Lower leg skin (tissue), 3 donors: ENCODE results near the gene OR6V1.

Experiments
- POLR2A ChIP-seq, 2 donors: fragments of 450-650 bp; IDR thresholded peaks; one replicate each; pipeline ENCODE4 v1.6.1; 2016 to 2017; ENCODE audit warnings: antibody characterized with exemption in 2 of 2, mild to moderate bottlenecking in 1 of 2, moderate library complexity in 1 of 2
- TF ChIP-seq, protein P1 (sequence below), 3 donors: fragments of 450-650 bp; IDR thresholded peaks; one replicate each; pipeline ENCODE4 v1.5.1; 2016; ENCODE audit warnings: antibody characterized with exemption in 3 of 3, mild to moderate bottlenecking in 3 of 3, moderate library complexity in 2 of 3

DNA sequence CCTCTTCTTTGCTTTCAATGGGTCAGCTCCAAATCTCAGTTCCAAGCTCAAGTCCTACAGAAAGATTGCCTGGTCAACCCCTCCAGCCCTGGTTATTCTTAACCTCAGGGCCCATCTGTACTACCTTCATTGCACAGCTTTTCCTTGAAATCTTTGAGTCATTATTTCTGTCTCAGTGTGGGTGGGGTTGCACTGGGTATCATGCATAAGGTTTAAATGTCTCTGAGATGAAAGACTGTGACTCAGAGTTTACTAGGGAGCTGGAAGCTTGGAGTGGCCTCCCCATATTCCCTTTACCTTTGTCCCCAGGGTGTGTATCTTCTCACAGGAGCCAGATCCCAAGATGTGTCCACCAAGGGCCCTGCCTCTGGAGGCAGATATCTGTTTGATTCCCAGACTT is 3.3 kb upstream of the OR6V1 start:
- TF ChIP-seq POLR2A (IDR thresholded peaks at IDR 0.05), result no peak
- TF ChIP-seq, protein P1, sequence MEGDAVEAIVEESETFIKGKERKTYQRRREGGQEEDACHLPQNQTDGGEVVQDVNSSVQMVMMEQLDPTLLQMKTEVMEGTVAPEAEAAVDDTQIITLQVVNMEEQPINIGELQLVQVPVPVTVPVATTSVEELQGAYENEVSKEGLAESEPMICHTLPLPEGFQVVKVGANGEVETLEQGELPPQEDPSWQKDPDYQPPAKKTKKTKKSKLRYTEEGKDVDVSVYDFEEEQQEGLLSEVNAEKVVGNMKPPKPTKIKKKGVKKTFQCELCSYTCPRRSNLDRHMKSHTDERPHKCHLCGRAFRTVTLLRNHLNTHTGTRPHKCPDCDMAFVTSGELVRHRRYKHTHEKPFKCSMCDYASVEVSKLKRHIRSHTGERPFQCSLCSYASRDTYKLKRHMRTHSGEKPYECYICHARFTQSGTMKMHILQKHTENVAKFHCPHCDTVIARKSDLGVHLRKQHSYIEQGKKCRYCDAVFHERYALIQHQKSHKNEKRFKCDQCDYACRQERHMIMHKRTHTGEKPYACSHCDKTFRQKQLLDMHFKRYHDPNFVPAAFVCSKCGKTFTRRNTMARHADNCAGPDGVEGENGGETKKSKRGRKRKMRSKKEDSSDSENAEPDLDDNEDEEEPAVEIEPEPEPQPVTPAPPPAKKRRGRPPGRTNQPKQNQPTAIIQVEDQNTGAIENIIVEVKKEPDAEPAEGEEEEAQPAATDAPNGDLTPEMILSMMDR (IDR thresholded peaks at IDR 0.05), result no peak
